NCI-H1694 treated with DMSO at 0.1 percent for 48 hours (cell line): ENCODE measurements around the gene KRT36.

ENCODE experiments used
- DNase-seq: peaks from one replicate; lab custom pipeline; 2025; lab: John Stamatoyannopoulos, UW

KRT36 gene

DNA sequence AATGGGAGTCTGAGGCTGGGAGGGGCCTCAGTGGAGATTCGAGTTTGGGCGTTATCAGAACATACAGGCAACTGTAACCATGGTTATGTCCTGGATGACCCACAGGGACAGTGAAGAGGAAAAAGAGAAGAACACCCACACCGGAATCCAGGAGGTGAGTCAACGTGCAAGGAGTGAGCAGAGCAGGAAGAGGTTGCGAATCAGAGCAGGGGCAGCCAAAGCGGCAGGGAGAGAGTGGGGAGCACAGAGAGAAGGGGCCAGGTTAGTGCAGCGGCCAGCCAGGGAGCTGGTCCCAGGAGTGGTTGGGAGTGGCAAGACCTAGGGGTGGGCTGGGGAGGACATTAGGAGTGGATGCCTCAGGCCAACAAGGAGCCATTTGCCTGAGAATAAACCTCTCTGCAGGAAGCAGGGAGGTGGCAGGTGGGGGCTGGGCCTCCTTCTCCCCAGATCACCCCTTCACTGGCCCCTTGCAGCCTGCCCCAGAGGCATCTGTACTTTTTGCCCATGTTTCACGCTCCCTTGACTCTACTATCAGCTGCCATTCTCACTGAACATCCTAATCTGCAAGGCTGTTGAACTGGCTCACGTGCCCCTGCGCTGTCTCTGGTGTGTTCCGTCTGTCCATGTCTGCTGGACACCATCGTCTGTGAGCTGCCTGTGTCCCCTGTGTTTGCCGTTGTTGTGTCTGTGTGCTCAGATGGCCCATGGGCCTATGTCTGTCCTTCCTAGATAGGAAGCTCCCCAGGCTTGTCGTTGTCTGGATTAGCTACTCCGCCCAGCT lies 10.6 kb upstream of the KRT36 start:
- no peak for DNase-seq

- DNase-seq = no peak
Observed at GRCh38 chr17:41499714-41500113, 10.0 kb upstream of the KRT36 start.

DNA sequence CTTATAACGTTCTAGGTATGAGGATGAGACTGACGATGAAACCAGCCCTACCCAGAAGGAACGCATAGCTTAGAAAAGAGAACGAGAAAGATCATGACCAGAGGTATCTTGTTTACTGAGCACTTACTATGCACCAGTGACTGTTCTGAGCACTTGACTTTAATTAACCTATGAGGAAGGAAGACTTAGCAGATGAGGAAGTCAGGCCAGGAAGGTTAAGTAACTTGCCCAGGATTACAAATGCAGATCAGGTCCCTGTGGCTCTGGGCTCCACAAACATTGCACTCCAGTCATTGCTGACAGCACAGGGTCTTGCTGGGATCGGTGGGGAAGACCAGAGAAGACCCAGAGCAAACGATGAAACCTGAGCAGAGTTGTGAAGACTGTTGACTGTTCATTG lies 8.6 kb upstream of the KRT36 start:
- DNase-seq = no peak

- DNase-seq = peak; percentile 47
Observed at GRCh38 chr17:41496803-41497484, 7.2 kb upstream of the KRT36 start.

DNA sequence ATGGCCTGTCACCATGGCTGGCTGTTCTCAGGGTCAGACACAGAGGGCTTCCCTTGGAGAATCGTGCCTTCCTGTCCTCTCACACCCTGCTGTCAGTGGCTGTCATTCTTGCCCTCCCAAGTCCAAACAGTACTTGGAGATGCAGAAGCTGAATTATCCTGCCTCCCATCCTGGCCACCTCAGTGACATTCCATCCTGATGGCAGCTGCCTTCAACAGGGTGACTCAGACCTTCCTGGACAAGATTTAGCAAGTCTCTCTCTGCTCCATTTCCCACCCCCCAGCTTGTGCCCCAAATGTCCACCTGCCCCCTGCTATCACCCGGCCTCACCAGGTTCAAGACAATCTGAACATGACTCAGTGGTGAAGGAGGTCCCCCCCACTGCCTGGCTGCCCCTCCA lies 4.8 kb upstream of the KRT36 start:
- no peak for DNase-seq

- DNase-seq = no peak
Observed at GRCh38 chr17:41492771-41493170, 3.1 kb upstream of the KRT36 start.

- DNase-seq = no peak
Observed at GRCh38 chr17:41492351-41492750, 2.6 kb upstream of the KRT36 start.

DNA sequence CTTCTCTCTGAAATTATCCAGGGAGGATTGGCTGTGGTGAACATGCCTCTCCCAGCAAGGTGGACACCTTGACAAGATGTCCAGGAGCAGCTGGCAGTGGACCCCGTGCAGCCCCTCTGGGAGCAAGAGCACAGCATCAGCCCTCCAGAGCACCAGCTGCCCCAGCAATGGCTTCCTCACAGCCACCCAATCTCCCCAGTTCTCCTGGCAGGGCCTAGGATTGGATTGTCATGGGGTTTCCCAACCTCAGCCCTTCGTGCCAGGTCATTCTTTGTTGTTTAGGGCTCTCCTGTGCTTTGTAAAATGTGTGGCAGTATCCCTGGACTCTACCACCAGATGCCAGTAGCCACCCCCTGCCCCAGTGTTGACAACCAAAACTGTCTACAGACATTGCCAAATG lies 1.8 kb upstream of the KRT36 start:
- DNase-seq = no peak

GRCh38 chr17:41490000-41490990 lies 585 bp upstream of the KRT36 start:
- no peak for DNase-seq

DNA sequence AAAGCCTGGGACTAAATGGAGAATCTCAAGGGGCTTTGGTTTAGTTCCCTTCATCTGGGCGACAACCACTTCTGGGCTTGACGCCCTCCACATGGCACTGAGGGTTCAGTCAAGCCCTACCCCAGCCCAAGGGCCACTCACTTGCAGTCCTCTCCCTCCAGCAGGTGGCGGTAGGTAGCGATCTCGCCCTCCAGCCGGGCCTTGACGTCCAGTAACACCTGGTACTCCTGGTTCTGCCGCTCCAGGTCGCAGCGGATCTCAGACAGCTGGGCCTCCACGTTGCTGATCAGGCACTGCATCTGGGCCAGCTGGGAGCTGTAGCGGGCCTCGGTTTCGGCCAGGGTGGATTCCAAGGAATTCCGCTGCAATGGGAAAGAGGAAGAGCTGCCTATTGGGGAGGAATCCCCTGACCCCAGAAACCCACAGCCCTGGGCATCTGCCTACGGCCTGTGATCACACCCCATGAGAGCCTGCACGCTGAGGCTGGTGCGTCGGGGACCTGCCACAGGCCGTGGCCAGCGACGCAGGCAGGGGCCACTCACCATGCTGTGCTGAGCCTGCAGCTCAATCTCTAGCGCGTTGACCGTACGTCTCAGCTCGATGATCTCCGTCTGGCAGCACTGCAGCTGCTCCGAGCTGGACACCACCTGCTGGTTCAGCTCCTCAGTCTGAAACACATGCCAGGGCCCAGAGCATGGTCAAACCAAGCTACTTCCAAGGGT lies 2.7 kb downstream of the KRT36 start:
- no peak for DNase-seq

GRCh38 chr17:41486316-41486715 lies 3.4 kb downstream of the KRT36 start:
- DNase-seq = no peak

GRCh38 chr17:41484920-41485904 lies 4.5 kb downstream of the KRT36 start:
- no peak for DNase-seq

DNA sequence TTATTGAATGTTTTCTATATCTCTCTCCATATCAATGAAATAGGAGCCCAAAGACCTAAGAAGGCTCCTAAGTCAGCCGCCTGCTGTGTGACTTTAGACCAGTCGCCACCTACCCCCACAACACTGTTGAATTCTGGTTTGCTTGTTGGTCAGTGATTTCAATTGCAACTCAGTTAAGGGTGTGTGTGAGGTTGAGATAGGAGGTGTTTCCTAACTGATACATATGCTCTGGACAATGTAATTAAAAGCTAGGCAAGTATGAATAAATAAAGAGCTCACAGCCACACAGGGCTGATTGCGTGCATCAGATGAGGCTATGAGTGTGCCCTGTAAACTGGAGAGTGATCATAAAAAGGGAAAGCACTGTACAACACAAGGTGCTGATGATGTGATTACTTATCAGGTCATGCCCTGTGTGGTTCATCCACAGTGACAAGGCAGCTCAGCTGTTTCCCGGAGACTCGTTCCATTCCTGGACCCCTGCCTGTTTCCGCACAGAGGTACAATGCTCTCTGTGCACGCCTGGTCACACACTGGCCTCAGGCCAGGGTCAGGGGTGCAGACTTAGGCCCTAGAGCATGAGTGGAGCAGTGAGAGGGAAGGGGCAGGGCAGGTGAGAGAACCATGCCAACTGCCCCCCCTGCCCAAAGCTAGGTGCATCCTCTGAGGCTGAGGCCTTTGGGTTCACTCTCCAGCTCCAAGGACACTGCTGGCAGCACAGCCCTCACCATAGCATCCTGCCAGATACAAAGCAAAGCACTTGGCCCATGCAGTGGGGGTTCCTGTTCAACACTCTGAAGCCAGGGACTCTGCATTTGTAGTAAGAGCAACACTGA lies 5.5 kb downstream of the KRT36 start:
- DNase-seq = no peak

- no peak for DNase-seq
Observed at GRCh38 chr17:41483531-41483930, 6.2 kb downstream of the KRT36 start.

DNA sequence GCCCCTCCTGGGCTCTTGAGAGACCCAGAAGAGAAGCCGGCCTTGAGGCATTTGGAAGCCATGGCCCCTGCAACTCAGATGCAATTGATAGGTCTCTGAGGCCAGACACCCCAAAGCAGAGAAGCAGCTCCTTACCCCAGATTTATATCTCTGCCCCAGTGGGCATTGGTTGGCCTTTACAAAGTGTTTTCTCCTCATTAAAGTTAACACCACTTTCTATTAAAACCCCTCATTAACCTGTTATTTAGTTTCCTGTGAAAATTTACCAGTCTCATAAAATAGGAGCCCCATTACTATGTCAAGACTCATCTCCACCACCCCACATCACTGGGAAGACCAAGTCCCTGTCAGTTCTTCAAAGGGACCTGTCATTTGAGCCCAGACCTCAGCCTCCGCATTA lies 8.7 kb downstream of the KRT36 start, which contains the start of gene KRT35:
Gene KRT35 (minus strand): TSS at position 116 of the 400 bp plus-strand sequence. CDS start 54 bp downstream, at position 62.
- no peak for DNase-seq

- DNase-seq = no peak
Observed at GRCh38 chr17:41480581-41480980, 9.1 kb downstream of the KRT36 start.

- DNase-seq = no peak
Observed at GRCh38 chr17:41480136-41480535, 9.6 kb downstream of the KRT36 start.

GRCh38 chr17:41478237-41478636 lies 11.5 kb downstream of the KRT36 start:
- no peak for DNase-seq
